ENCODE results near the gene B3GNT2. TPM values are rescaled to one million over a fixed set of nuclear protein-coding genes. Genes with fewer than 3 reads are reported as not detected.

B3GNT2 gene
- total RNA-seq, 1 experiment from 2014 or later = 12.3 TPM

DNA sequence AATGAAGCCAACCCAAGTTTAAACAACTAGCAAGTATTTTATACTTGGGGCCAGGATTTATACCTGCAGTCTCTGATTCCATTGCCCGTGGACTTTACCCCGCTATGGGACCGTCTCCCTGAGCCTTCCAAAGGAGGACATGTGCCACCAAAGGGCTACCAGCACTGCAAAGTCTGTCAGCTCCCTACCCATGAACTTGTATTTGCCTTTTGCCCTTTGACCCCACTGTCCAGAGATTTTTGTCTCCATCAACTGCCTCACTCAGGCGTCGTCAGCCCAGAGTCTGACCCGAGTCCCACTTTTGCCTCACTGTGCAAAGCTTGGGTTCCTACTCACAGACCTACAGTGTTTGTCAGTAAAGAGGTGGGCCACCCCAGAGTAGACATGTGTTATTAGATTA lies 40.6 kb downstream of the B3GNT2 start:
- Mint-ChIP-seq H3K27ac (ENCODE audit: low read depth, unreplicated experiment) (no peak overlapping the region), H3K27me3 (ENCODE audit: insufficient read depth, unreplicated experiment) (no peaks in the 10 kb centered on the region), H3K9me3 (ENCODE audit: unreplicated experiment) (no peaks in the 10 kb centered on the region), H3K4me3 (ENCODE audit: unreplicated experiment) (no peak overlapping the region), H3K36me3 (ENCODE audit: insufficient read depth, unreplicated experiment) (no peaks in the 10 kb centered on the region), H3K4me1 (ENCODE audit: insufficient read depth, unreplicated experiment) (no peaks in the 10 kb centered on the region)
- intact Hi-C loops (cut with micrococcal nuclease) = no loop called here
- BruUV-seq (replicated peaks) = no TSS peak
- no peak for DNase-seq (ENCODE audit: unreplicated experiment)
- TF ChIP-seq, protein P1, sequence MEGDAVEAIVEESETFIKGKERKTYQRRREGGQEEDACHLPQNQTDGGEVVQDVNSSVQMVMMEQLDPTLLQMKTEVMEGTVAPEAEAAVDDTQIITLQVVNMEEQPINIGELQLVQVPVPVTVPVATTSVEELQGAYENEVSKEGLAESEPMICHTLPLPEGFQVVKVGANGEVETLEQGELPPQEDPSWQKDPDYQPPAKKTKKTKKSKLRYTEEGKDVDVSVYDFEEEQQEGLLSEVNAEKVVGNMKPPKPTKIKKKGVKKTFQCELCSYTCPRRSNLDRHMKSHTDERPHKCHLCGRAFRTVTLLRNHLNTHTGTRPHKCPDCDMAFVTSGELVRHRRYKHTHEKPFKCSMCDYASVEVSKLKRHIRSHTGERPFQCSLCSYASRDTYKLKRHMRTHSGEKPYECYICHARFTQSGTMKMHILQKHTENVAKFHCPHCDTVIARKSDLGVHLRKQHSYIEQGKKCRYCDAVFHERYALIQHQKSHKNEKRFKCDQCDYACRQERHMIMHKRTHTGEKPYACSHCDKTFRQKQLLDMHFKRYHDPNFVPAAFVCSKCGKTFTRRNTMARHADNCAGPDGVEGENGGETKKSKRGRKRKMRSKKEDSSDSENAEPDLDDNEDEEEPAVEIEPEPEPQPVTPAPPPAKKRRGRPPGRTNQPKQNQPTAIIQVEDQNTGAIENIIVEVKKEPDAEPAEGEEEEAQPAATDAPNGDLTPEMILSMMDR (IDR thresholded peaks at IDR 0.05; ENCODE audit: unreplicated experiment) = no peak
- ChIA-PET CTCF (interaction anchor here (0.6 to 0.7 kb wide), 2 partner anchors 103 to 234 kb away, joined by 3 to 5 read pairs; no protein-coding TSS in a partner anchor), POLR2A (no interaction called here)

DNA sequence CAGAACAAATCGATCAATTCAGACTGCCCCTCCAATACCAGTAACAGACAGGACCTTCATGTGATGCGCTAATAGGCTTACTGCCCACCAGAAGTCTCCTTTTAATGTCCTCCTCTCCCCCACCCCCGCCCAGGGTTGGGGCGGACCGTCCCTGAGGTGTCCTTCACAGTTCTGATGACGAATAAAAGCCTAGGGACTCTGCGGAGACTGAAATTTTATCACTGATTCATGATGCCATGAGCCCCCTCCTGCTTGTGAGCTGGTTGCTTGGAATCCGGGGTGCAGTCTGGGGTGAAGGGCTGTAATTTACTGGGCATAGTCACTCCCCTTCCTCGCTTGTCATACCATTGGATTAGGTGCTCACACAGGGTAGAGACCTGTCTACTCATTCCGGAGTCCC lies 42.3 kb downstream of the B3GNT2 start:
- H3K4me1 Mint-ChIP-seq (ENCODE audit: insufficient read depth, unreplicated experiment) = no peaks in the 10 kb centered on the region
- intact Hi-C loops (cut with micrococcal nuclease) = no loop called here
- ChIA-PET POLR2A (no interaction called here), CTCF (no interaction called here)
- TF ChIP-seq, protein P1 (IDR thresholded peaks at IDR 0.05; ENCODE audit: unreplicated experiment) = no peak
- no peak overlapping the region for H3K4me3 Mint-ChIP-seq (ENCODE audit: unreplicated experiment)
- H3K27me3 Mint-ChIP-seq (ENCODE audit: insufficient read depth, unreplicated experiment) = no peaks in the 10 kb centered on the region
- H3K36me3 Mint-ChIP-seq (ENCODE audit: insufficient read depth, unreplicated experiment) = no peaks in the 10 kb centered on the region
- no TSS peak for BruUV-seq (replicated peaks)
- H3K9me3 Mint-ChIP-seq (ENCODE audit: unreplicated experiment) = no peaks in the 10 kb centered on the region
- no peak overlapping the region for H3K27ac Mint-ChIP-seq (ENCODE audit: low read depth, unreplicated experiment)
- no peak for DNase-seq (ENCODE audit: unreplicated experiment)

DNA sequence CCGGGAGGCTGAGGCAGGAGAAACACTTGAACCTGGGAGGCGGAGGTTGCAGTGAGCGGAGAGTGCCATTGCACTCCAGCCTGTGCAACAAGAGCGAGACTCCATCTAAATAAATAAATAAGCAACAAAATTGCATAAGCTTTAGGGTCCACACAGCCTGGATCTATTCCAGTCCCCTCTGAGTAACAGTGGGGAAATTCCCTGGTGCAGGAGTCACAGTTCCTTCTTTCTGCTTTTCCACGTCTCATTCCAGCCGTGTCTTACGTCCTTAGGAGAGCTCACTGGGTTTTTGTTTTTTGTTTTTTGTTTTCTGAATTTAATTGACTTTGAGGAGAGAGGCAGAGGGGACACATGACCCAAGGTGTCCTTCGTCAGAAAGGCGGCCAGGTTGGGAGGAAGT lies 44.6 kb downstream of the B3GNT2 start:
- H3K9me3 Mint-ChIP-seq (ENCODE audit: unreplicated experiment) = no peaks in the 10 kb centered on the region
- CTCF ChIA-PET = no interaction called here
- no peaks in the 10 kb centered on the region for H3K27me3 Mint-ChIP-seq (ENCODE audit: insufficient read depth, unreplicated experiment)
- POLR2A ChIA-PET = no interaction called here
- DNase-seq (ENCODE audit: unreplicated experiment) = no peak
- intact Hi-C loops (cut with micrococcal nuclease) = no loop called here
- TF ChIP-seq, protein P1 (IDR thresholded peaks at IDR 0.05; ENCODE audit: unreplicated experiment) = no peak
- H3K4me3 Mint-ChIP-seq (ENCODE audit: unreplicated experiment) = no peak overlapping the region
- no peaks in the 10 kb centered on the region for H3K36me3 Mint-ChIP-seq (ENCODE audit: insufficient read depth, unreplicated experiment)
- no peaks in the 10 kb centered on the region for H3K4me1 Mint-ChIP-seq (ENCODE audit: insufficient read depth, unreplicated experiment)
- no peak overlapping the region for H3K27ac Mint-ChIP-seq (ENCODE audit: low read depth, unreplicated experiment)
- BruUV-seq (replicated peaks) = no TSS peak

DNA sequence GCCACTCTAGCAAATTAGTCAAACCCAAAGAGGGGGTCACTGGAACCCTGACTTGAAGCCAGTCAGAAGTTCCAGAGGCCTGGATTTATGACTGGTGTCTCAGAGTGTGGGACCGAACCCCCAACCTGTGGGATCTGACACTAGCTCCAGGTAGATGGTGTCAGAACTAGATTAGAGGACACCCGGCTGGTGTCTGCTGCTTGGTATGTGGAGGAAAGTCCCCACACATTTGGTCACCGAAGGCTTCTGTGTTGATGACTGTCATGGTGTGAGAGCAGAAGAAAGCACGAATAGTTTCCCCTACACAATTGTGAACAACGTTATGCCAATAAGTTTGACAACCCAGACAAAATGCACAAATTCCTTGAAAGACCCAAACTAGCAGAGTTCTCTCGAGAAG lies 48.1 kb downstream of the B3GNT2 start:
- H3K27ac Mint-ChIP-seq (ENCODE audit: low read depth, unreplicated experiment) = no peak overlapping the region
- TF ChIP-seq, protein P1 (IDR thresholded peaks at IDR 0.05; ENCODE audit: unreplicated experiment) = no peak
- no peaks in the 10 kb centered on the region for H3K4me1 Mint-ChIP-seq (ENCODE audit: insufficient read depth, unreplicated experiment)
- ChIA-PET CTCF (no interaction called here), POLR2A (no interaction called here)
- no peaks in the 10 kb centered on the region for H3K27me3 Mint-ChIP-seq (ENCODE audit: insufficient read depth, unreplicated experiment)
- no peaks in the 10 kb centered on the region for H3K36me3 Mint-ChIP-seq (ENCODE audit: insufficient read depth, unreplicated experiment)
- H3K9me3 Mint-ChIP-seq (ENCODE audit: unreplicated experiment) = no peaks in the 10 kb centered on the region
- no TSS peak for BruUV-seq (replicated peaks)
- H3K4me3 Mint-ChIP-seq (ENCODE audit: unreplicated experiment) = no peak overlapping the region
- intact Hi-C loops (cut with micrococcal nuclease) = no loop called here
- no peak for DNase-seq (ENCODE audit: unreplicated experiment)

Data from MCF 10A (cell line).